CD14-positive monocyte (primary cell): ENCODE results near the gene PSENEN. TPM values are rescaled to one million over a fixed set of nuclear protein-coding genes. Genes with fewer than 3 reads are reported as not detected.

ENCODE experiments used
- DNase-seq, 3 donors: peaks; one replicate each; pipeline ENCODE4 v3.0.0-alpha.2; 2011 to 2022
- H2AFZ ChIP-seq: 2 replicates; pipeline ENCODE4 v1.6.0; 2012; ENCODE audit warnings: mild to moderate bottlenecking, low read depth, low read length, inconsistent platforms; ENCODE audit not compliant: insufficient read depth, poor library complexity, severe bottlenecking
- H3K27ac ChIP-seq, 2 donors: 1 replicate in 1 of 2; 2 replicates in 1 of 2; pipeline ENCODE4 v1.5.1; 2012 to 2013; ENCODE audit warnings: low read length in 2 of 2, control low read depth in 1 of 2, inconsistent platforms in 1 of 2, low read depth in 1 of 2, mild to moderate bottlenecking in 1 of 2
- H3K27me3 ChIP-seq, 2 donors: one replicate each; pipeline versions ENCODE4 v1.6.0 to v1.6.1; 2011 to 2013; ENCODE audit warnings: low read length in 2 of 2; ENCODE audit not compliant: control insufficient read depth in 2 of 2, insufficient read depth in 2 of 2
- H3K36me3 ChIP-seq, 2 donors: replicated peaks in 1 of 2; 1 replicate in 1 of 2; 2 replicates in 1 of 2; pipeline versions ENCODE4 v1.5.1 to v1.6.1; 2012 to 2013; ENCODE audit warnings: low read length in 2 of 2, control low read depth in 1 of 2, inconsistent platforms in 1 of 2, mild to moderate bottlenecking in 1 of 2; ENCODE audit not compliant: insufficient read depth in 2 of 2, control insufficient read depth in 1 of 2
- H3K4me1 ChIP-seq, 2 donors: 1 replicate in 1 of 2; 2 replicates in 1 of 2; pipeline versions ENCODE4 v1.5.1 to v1.6.1; 2012 to 2013; ENCODE audit warnings: low read length in 2 of 2, control low read depth in 1 of 2, inconsistent platforms in 1 of 2, mild to moderate bottlenecking in 1 of 2, moderate library complexity in 1 of 2; ENCODE audit not compliant: insufficient read depth in 2 of 2, control insufficient read depth in 1 of 2
- H3K4me2 ChIP-seq: replicated peaks from 2 replicates; pipeline ENCODE3; 2012; ENCODE audit warnings: low read length, moderate library complexity, mild to moderate bottlenecking; ENCODE audit not compliant: poor library complexity, severe bottlenecking; ENCODE audit errors: extremely low read depth
- H3K4me3 ChIP-seq, 3 experiments: fragments of 200-600 bp in 1 of 3; sonication (generic) in 1 of 3; replicated peaks in 1 of 3; 1 replicate in 2 of 3; 2 replicates in 1 of 3; pipeline ENCODE4 v1.5.1; 2011 to 2013; ENCODE audit warnings: low read length in 3 of 3, mild to moderate bottlenecking in 3 of 3, control low read depth in 2 of 3, low read depth in 2 of 3, inconsistent platforms in 1 of 3, moderate library complexity in 1 of 3
- H3K79me2 ChIP-seq: 2 replicates; pipeline ENCODE4 v1.6.0; 2012; ENCODE audit warnings: mild to moderate bottlenecking, control low read depth, inconsistent platforms, low read length, moderate library complexity; ENCODE audit not compliant: insufficient read depth
- H3K9ac ChIP-seq: 2 replicates; pipeline ENCODE4 v1.6.0; 2017; ENCODE audit warnings: low read length, mild to moderate bottlenecking; ENCODE audit not compliant: insufficient read depth, poor library complexity, severe bottlenecking
- H3K9me3 ChIP-seq, 2 donors: replicated peaks in 1 of 2; 1 replicate in 1 of 2; 2 replicates in 1 of 2; pipeline versions ENCODE4 v1.5.1 to v1.6.1; 2012 to 2013; ENCODE audit warnings: low read length in 2 of 2, control low read depth in 1 of 2; ENCODE audit not compliant: control insufficient read depth in 1 of 2, insufficient read depth in 1 of 2
- H4K20me1 ChIP-seq: 2 replicates; pipeline ENCODE4 v1.6.0; 2012; ENCODE audit warnings: mild to moderate bottlenecking, low read length, control low read depth, moderate library complexity; ENCODE audit not compliant: insufficient read depth
- H3K27ac Mint-ChIP-seq, 7 donors: one replicate each; pipeline ENCODE4 v1.8.0; 2020; ENCODE audit warnings: mild to moderate bottlenecking in 7 of 7, mixed read lengths in 7 of 7, moderate library complexity in 6 of 7, inconsistent platforms in 2 of 7
- H3K27me3 Mint-ChIP-seq, 3 donors: one replicate each; pipeline ENCODE4 v1.8.0; 2021 to 2022; ENCODE audit warnings: low read depth in 3 of 3, mild to moderate bottlenecking in 3 of 3, mixed read lengths in 3 of 3, moderate library complexity in 3 of 3, inconsistent platforms in 1 of 3
- H3K36me3 Mint-ChIP-seq, 2 donors: one replicate each; pipeline ENCODE4 v1.8.0; 2020; ENCODE audit warnings: mixed read lengths in 2 of 2, inconsistent platforms in 1 of 2, mild to moderate bottlenecking in 1 of 2
- H3K4me1 Mint-ChIP-seq: one replicate; pipeline ENCODE4 v1.8.0; 2020; ENCODE audit warnings: mild to moderate bottlenecking, mixed read lengths
- H3K4me3 Mint-ChIP-seq, 2 donors: one replicate each; pipeline ENCODE4 v1.8.0; 2020; ENCODE audit warnings: mild to moderate bottlenecking in 2 of 2, mixed read lengths in 2 of 2, moderate library complexity in 1 of 2
- H3K9me3 Mint-ChIP-seq, 7 donors: one replicate each; pipeline ENCODE4 v1.8.0; 2020 to 2022; ENCODE audit warnings: mixed read lengths in 7 of 7, mild to moderate bottlenecking in 6 of 7, moderate library complexity in 6 of 7, inconsistent platforms in 2 of 7
- WGBS: methylation state at CpG from one replicate; pipeline ENCODE4 v1.1.5; 2013; ENCODE audit warnings: missing lambda C conversion rate; ENCODE audit not compliant: insufficient coverage; 5-methylcytosine and 5-hydroxymethylcytosine counted together
- intact Hi-C, 2 donors: fragments of 100-400 bp; cut with micrococcal nuclease; formaldehyde crosslinking; loops; one replicate each; pipeline versions ENCODE4 v1.15.0 to v1.15.1; 2023
- polyA plus RNA-seq, 3 donors: library from polyadenylated mRNA; depleted of rRNA in 1 of 3; unstranded in 2 of 3; stranded (reverse) in 1 of 3; fragments of 300-500 nt in 2 of 3; fragments of >200 nt in 1 of 3; fragmentation: Illumina TruSeq in 2 of 3; gene quantifications; 1 replicate in 2 of 3; 2 replicates in 1 of 3; pipeline ENCODE4 v1.2.3, GENCODE V29; 2012 to 2021
- TF ChIP-seq, protein P1 (sequence below): fragments of 200-600 bp; IDR thresholded peaks from one replicate; pipeline ENCODE4 v1.8.0; 2022; ENCODE audit warnings: antibody characterized with exemption, mild to moderate bottlenecking

Gene PSENEN
- polyA plus RNA-seq, 3 donors = 29.7 to 149 (median 129) TPM

- no peak overlapping the region for H3K4me2 ChIP-seq
- no peak overlapping the region for H3K27ac ChIP-seq
- H3K27me3 Mint-ChIP-seq = peaks cover 0 to 1% (median 0%) of the 10 kb centered on the region in 3 donors
- peaks cover 10% of the 10 kb centered on the region for H3K79me2 ChIP-seq
- no peaks in the 10 kb centered on the region for H3K9me3 ChIP-seq
- no peak for DNase-seq
- peaks cover 82 to 97% of the 10 kb centered on the region in 2 donors for H3K36me3 ChIP-seq
- H3K9ac ChIP-seq = no peak overlapping the region
- H3K9me3 Mint-ChIP-seq = no peaks in the 10 kb centered on the region
- H2AFZ ChIP-seq = no peak overlapping the region
- H3K4me1 ChIP-seq = peaks cover 6 to 8% of the 10 kb centered on the region in 2 donors
- peaks cover 7% of the 10 kb centered on the region for H3K4me1 Mint-ChIP-seq
- peaks cover 70 to 93% of the 10 kb centered on the region in 2 donors for H3K36me3 Mint-ChIP-seq
- H3K27me3 ChIP-seq = no peaks in the 10 kb centered on the region
- no peak overlapping the region for H3K4me3 ChIP-seq
- intact Hi-C loops = no loop called here
- TF ChIP-seq, protein P1, sequence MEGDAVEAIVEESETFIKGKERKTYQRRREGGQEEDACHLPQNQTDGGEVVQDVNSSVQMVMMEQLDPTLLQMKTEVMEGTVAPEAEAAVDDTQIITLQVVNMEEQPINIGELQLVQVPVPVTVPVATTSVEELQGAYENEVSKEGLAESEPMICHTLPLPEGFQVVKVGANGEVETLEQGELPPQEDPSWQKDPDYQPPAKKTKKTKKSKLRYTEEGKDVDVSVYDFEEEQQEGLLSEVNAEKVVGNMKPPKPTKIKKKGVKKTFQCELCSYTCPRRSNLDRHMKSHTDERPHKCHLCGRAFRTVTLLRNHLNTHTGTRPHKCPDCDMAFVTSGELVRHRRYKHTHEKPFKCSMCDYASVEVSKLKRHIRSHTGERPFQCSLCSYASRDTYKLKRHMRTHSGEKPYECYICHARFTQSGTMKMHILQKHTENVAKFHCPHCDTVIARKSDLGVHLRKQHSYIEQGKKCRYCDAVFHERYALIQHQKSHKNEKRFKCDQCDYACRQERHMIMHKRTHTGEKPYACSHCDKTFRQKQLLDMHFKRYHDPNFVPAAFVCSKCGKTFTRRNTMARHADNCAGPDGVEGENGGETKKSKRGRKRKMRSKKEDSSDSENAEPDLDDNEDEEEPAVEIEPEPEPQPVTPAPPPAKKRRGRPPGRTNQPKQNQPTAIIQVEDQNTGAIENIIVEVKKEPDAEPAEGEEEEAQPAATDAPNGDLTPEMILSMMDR = no peak
- H3K27ac Mint-ChIP-seq = peak overlapping the region in 1 of 7 donors; percentile 10
- no peak overlapping the region for H3K4me3 Mint-ChIP-seq
- WGBS = 93% methylated on average over 4 of the region's 5 CpGs
- H4K20me1 ChIP-seq = peaks cover 85% of the 10 kb centered on the region
Observed at GRCh38 chr19:35734889-35735288, 10.6 kb upstream of the PSENEN start.

DNA sequence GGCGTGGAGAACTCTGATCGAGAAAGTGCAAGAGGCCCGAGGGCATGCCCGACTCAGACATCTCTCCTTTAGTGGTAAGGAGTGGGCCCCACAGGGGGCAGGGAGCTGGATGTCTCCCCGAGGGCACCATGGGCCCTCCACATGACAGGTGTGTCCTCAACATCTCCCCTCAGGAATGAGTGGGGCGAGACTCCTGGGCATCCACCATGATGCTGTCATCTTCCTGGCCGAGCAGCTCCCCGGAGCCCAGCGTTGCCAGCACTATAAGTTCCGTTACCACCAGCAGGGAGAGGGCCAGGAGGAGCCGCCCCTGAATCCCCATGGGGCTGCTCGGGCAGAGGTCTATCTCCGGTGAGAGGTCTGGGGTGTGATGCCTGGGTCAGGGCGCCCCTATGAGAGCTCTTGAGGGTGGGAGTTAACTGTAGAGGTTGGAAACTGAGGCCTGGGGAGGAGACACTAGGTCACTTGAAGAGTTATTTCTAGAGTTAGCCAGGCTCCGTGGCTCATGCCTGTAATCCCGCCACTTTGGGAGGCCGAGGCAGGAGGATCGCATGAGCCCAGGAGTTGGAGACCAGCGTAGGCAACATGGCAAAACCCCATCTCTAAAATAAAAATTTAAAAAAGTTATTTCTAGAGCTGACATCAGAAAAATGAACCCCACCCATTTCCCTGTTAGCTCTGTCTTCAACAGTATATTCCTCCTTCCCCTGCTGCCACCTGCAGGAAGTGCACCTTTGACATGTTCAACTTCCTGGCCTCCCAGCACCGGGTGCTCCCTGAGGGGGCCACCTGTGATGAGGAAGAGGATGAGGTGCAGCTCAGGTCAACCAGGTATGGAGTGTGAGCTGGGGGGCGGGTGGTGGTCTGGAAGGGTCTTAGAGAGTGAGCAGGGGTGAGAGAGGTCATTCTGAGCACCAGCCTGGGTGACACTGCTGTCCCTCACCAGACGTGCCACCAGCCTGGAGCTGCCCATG lies 8.3 kb upstream of the PSENEN start:
- H3K27ac ChIP-seq = peak overlapping the region in 1 of 2 donors; percentile 18
- no peak overlapping the region for H3K4me3 ChIP-seq
- H3K4me1 Mint-ChIP-seq = peaks cover 20% of the 10 kb centered on the region
- H3K27me3 ChIP-seq = no peaks in the 10 kb centered on the region
- H3K4me2 ChIP-seq = no peak overlapping the region
- whole genome bisulfite sequencing = 88% methylated on average over 14 of the region's 22 CpGs
- TF ChIP-seq, protein P1 = no peak
- no peaks in the 10 kb centered on the region for H3K27me3 Mint-ChIP-seq
- peaks cover 59 to 74% of the 10 kb centered on the region in 2 donors for H3K36me3 ChIP-seq
- H3K27ac Mint-ChIP-seq = peak overlapping the region in 4 of 7 donors; percentile 6 to 67 (median 32)
- H3K9ac ChIP-seq = no peak overlapping the region
- DNase-seq = no peak
- no peaks in the 10 kb centered on the region for H3K9me3 Mint-ChIP-seq
- H3K4me1 ChIP-seq = peaks cover 20 to 29% of the 10 kb centered on the region in 2 donors
- intact Hi-C loops = no loop called here
- peaks cover 23% of the 10 kb centered on the region for H3K79me2 ChIP-seq
- no peak overlapping the region for H2AFZ ChIP-seq
- H4K20me1 ChIP-seq = peaks cover 67% of the 10 kb centered on the region
- H3K9me3 ChIP-seq = no peaks in the 10 kb centered on the region
- H3K36me3 Mint-ChIP-seq = peaks cover 51 to 71% of the 10 kb centered on the region in 2 donors
- H3K4me3 Mint-ChIP-seq = no peak overlapping the region
